Measurements from ENCODE around the gene RNF157. TPM values are rescaled to one million over a fixed set of nuclear protein-coding genes. Genes with fewer than 3 reads are reported as not detected.
A peak's percentile ranks its signal among the peaks of the same experiment; 100 is the strongest.

The RNF157 gene
- polyA plus RNA-seq, 5 donors = 7.5 to 11.1 (median 8.6) TPM

- DNase-seq = no peak
These were observed 98.2 kb downstream of the RNF157 start for GRCh38 chr17:76142039-76142584.

GRCh38 chr17:76141212-76142038, 98.9 kb downstream of the RNF157 start, which contains the start of gene FOXJ1:
TSS of gene FOXJ1 (minus strand) at chr17:76141245. CDS start at chr17:76140395, 850 bp downstream.
- peak; percentile 88 to 91 for DNase-seq

GRCh38 chr17:76140661-76141211, 99.6 kb downstream of the RNF157 start:
- DNase-seq = no peak

- DNase-seq = no peak
These were observed 100.3 kb downstream of the RNF157 start for GRCh38 chr17:76139801-76140660.

DNA sequence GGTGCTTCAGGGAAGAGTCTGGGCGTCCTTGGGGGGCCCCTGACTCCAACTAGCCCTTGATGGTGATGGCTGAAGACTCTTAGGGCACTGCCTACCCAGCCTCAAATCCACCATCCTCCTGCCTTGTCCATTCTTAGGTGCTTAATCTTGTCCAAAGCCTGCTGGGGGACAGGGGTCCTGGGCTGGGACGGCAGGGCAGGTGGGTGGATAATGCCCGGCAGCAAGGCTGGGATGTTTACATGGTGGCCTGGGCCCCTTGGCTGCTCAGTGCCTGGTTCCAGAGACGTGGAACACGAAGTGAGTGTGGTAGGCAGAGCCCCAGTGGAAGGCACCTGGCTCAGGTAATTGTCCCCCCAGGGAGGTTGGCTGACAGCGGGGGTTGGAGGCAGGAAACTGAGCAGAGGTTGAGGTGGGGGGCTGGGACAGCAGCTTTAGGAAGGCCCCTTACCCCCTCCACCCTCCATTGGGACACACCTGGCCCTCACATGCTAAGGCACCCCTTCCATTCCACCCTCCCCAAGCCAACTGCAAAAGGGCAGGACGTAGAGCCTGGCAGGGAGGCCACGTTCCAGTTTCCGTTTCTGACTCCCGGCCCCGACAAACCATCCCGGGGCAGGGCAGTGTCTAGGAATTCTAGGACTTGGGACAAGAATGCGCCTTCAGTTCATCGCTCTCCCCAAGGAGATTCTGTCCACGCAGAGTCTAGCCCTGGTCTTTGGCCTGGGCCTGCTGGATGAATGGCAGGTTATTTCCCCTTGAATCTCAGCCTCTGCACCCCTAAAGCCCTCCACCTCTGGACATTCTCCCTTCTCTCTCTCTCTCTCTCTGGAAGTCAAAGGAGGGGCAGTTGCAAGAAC, 101.2 kb downstream of the RNF157 start:
- no peak for DNase-seq

GRCh38 chr17:76138234-76138895, 101.9 kb downstream of the RNF157 start:
- DNase-seq = peak; percentile 64 to 67

- no peak for DNase-seq
These were observed 102.7 kb downstream of the RNF157 start for GRCh38 chr17:76137351-76138233.

GRCh38 chr17:76137001-76137350, 103.3 kb downstream of the RNF157 start:
- no peak for DNase-seq

GRCh38 chr17:76136276-76137000, 103.9 kb downstream of the RNF157 start:
- no peak for DNase-seq

GRCh38 chr17:76135810-76136188, 104.5 kb downstream of the RNF157 start:
- no peak for DNase-seq

GRCh38 chr17:76134911-76135809, 105.1 kb downstream of the RNF157 start:
- DNase-seq = no peak

DNA sequence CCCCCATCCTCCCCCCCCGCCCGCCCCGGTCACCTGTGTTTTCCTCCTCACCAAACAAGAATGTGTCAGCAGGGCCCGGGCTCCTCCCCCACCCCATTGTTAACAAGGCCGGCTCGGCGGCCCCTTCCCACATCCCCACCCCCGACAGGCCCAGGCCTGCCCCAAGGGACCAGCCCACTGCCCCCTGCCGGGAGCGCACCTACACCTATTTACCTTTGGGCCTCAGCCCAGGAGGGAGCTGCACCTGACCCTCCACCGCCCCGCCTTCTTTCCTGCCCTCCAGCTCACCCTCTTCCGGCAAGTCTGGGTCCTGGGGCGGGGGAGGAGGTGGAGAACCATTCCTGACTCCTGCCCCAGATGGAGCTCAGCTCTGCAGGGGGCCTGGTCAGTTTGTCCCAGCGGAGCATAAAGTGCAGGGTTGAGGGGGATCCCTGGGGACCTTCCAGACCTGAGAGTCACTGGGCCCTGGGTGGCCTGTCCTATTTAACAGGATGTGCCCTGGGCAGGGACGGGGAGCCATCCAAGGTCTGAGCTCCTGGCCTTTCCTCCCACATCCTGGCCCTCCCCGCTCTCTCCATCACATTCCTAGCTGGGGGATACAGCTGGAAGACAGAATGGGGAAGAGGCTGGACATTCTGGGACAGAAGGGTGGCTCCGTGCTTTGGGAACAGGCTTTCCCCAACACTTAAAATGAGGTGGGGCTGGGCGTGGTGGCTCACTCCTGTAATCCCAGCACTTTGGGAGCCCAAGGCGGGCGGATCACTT, 107.5 kb downstream of the RNF157 start:
- peak; percentile 67 to 72 for DNase-seq

DNA sequence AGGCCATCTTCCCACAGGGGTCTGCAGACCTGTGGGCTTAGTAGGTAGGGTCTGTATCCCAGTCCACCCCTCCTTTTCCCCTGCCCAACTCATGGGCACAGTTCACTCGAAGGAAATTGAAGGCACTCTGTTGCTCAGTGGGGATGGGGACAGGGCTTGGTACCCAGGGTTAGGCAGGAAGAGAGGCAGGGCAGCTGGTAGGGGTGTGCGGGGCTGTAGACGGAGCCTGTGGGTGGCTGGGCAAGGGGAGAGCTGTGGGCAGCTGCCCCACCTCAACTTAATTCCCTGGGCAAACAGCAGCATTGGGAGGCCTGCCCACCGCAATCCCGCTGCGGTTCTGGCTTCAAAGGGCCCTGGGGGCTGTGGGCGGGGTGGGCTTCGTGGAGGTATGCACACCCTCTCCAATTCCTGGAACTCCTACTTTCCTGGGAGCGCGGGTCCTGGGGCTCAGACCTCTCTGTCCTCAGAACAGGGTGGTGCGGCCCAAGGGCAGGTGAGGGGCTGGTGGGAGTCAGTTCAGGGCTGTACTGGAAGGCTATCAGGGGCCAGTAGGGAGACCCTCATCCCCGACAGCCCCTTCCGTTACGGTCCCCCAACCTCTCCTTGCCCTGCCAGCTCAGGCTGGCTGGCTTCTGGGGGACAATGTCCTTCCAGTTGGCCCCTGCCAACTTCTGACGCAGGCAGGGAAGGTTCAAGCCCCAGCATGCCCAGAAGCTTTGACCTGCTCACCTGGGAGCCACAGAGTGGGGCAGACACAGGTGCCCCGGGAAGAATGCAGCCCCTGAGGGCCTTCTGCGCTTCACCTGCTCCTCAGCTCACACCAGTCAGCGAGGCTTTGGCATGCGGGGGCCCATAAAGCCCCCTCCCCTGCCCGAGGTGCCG, 108.4 kb downstream of the RNF157 start:
- no peak for DNase-seq

GRCh38 chr17:76131051-76131691, 109.1 kb downstream of the RNF157 start:
- no peak for DNase-seq

DNA sequence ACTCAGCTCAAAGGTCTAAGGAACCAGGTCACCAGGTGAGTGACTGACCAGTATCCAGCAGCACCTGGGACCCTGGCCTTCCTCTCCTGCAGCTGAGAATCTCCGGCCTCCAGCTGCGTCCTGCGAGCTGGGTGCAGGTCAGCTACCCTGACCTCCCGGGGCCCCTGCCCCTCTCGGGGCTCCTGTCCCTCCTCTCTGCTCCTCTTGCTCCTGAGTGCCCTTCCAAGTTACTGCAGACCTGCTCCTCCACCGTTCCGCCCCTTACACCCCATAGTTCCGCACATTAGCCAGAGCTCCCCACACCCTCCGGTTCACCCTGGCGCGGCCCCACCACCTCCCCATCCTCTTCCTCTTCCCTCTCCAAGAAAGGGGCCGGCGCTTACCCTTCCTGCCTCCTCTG, 109.8 kb downstream of the RNF157 start:
- DNase-seq = no peak
